Kidney (tissue), 14 donors: ENCODE data around the gene SNTA1. TPM values are rescaled to one million over a fixed set of nuclear protein-coding genes. Genes with fewer than 3 reads are reported as not detected.
"Not testable (repeated sequence)": the region's sequence is repeated elsewhere in the genome, so short reads cannot be mapped to it uniquely, and the experiment has no call there.

Experiments used
- DNase-seq, 5 donors: peaks; one replicate each; pipeline ENCODE4 v3.0.0-alpha.2; 2013 to 2020
- FAIRE-seq: peaks from 2 replicates; lab custom pipeline; 2012; peaks lifted over from hg19 to GRCh38; lab: Jason Lieb, UNC
- H3K27ac ChIP-seq, 2 donors: one replicate each; pipeline ENCODE4 v1.7.0; 2013; ENCODE audit warnings: low read depth in 2 of 2, low read length in 2 of 2, inconsistent platforms in 1 of 2
- H3K27me3 ChIP-seq: one replicate; pipeline ENCODE4 v1.7.1; 2013; ENCODE audit warnings: low read length, inconsistent platforms; ENCODE audit not compliant: control insufficient read depth, insufficient read depth
- H3K36me3 ChIP-seq, 3 donors: one replicate each; pipeline versions ENCODE4 v1.7.0 to v1.7.1; 2013; ENCODE audit warnings: low read length in 3 of 3, control low read depth in 1 of 3, inconsistent platforms in 1 of 3; ENCODE audit not compliant: insufficient read depth in 3 of 3, control insufficient read depth in 2 of 3
- H3K4me1 ChIP-seq, 3 donors: one replicate each; pipeline versions ENCODE4 v1.7.0 to v1.7.1; 2013; ENCODE audit warnings: low read length in 3 of 3, inconsistent platforms in 1 of 3, low read depth in 1 of 3; ENCODE audit not compliant: control insufficient read depth in 2 of 3, insufficient read depth in 2 of 3
- H3K4me3 ChIP-seq, 3 donors: one replicate each; pipeline versions ENCODE4 v1.7.0 to v1.8.1; 2013; ENCODE audit warnings: low read length in 3 of 3, control low read depth in 1 of 3, inconsistent platforms in 1 of 3
- H3K9ac ChIP-seq, 3 donors: one replicate each; pipeline versions ENCODE4 v1.7.0 to v1.7.1; 2013; ENCODE audit warnings: low read length in 3 of 3, control low read depth in 1 of 3, inconsistent platforms in 1 of 3
- H3K9me3 ChIP-seq, 3 donors: one replicate each; pipeline versions ENCODE4 v1.7.0 to v1.7.1; 2013; ENCODE audit warnings: low read length in 3 of 3, control low read depth in 1 of 3, inconsistent platforms in 1 of 3; ENCODE audit not compliant: control insufficient read depth in 2 of 3, insufficient read depth in 1 of 3
- CTCF ChIP-seq: IDR thresholded peaks from 3 replicates; pipeline ENCODE4 v1.5.1; 2012; ENCODE audit warnings: mild to moderate bottlenecking, moderate library complexity, borderline replicate concordance; ENCODE audit not compliant: insufficient read depth; ENCODE audit errors: extremely low read depth
- intact Hi-C: fragments of 100-400 bp; cut with DNase I; formaldehyde crosslinking; loops from one replicate; pipeline ENCODE4 v1.11.1; 2022
- polyA plus RNA-seq: library from polyadenylated mRNA; stranded (reverse); fragments of 350-450 nt; fragmentation: Illumina TruSeq; extraction: RNeasy Lipid Tissue Mini Kit (QIAGEN cat#74804); gene quantifications from one replicate; pipeline ENCODE4 v1.2.3, GENCODE V29; 2014; ENCODE audit warnings: low read depth, low replicate concordance; ENCODE audit not compliant: insufficient read depth
- total RNA-seq: library from RNA; stranded (reverse); fragmentation: NEBNext Ultra II Directional; extraction: Animal tissue kit (Norgen Biotek cat#: 25700); gene quantifications from one replicate; pipeline ENCODE4 v1.2.1, GENCODE V29; 2021
- donor health status: control.
- donor health status: control.
- donor health status: control.
- donor health status: control.
- donor health status: control.
- donor health status: DM: yes; HTN: yes; CAD: no.
- donor health status: Normal renal cell carcinoma (clear cell type).

Gene SNTA1
- total and polyA plus RNA-seq, 2 donors from 2014 or later: 12.2 to 53.6 TPM

GRCh38 chr20:33488201-33488600 is 44.6 kb upstream of the SNTA1 start:
- TF ChIP-seq CTCF: no peak
- no peak for FAIRE-seq
- intact Hi-C loops: no loop called here
- H3K4me3 ChIP-seq: no peak overlapping the region
- no peak overlapping the region for H3K9ac ChIP-seq
- H3K9me3 ChIP-seq: no peaks in the 10 kb centered on the region
- DNase-seq: peak in 1 of 5 donors; percentile 5
- no peak overlapping the region for H3K27ac ChIP-seq
- H3K4me1 ChIP-seq: peaks cover 0 to 4% (median 0%) of the 10 kb centered on the region in 3 donors
- no peaks in the 10 kb centered on the region for H3K36me3 ChIP-seq
- H3K27me3 ChIP-seq: no peaks in the 10 kb centered on the region

GRCh38 chr20:33483186-33483585 is 39.6 kb upstream of the SNTA1 start:
- FAIRE-seq, intact Hi-C loops, H3K9ac ChIP-seq: not testable (repeated sequence)

GRCh38 chr20:33482581-33482980 is 39.0 kb upstream of the SNTA1 start:
- Histone ChIP-seq H3K4me3 (no peak overlapping the region), H3K27me3 (no peaks in the 10 kb centered on the region), H3K4me1 (no peaks in the 10 kb centered on the region), H3K9ac (no peak overlapping the region), H3K27ac (no peak overlapping the region), H3K9me3 (no peaks in the 10 kb centered on the region), H3K36me3 (no peaks in the 10 kb centered on the region)
- FAIRE-seq: no peak
- TF ChIP-seq CTCF: no peak
- intact Hi-C loops: no loop called here
- DNase-seq: peak in 2 of 5 donors; percentile 15 to 19

More at GRCh38 chr20:33483186-33483585, 39.6 kb upstream of the SNTA1 start:
- peak in 1 of 5 donors; percentile 12 for DNase-seq
- H3K4me1 ChIP-seq, H3K27ac ChIP-seq, H3K36me3 ChIP-seq, H3K9me3 ChIP-seq, H3K27me3 ChIP-seq, H3K4me3 ChIP-seq: not testable (repeated sequence)

GRCh38 chr20:33481431-33481941 is 37.9 kb upstream of the SNTA1 start:
- Histone ChIP-seq H3K27ac (no peak overlapping the region), H3K9me3 (no peaks in the 10 kb centered on the region), H3K36me3 (no peaks in the 10 kb centered on the region), H3K4me3 (no peak overlapping the region), H3K9ac (no peak overlapping the region), H3K27me3 (no peaks in the 10 kb centered on the region), H3K4me1 (no peaks in the 10 kb centered on the region)
- TF ChIP-seq CTCF: no peak
- DNase-seq (no peak), FAIRE-seq (no peak)
- intact Hi-C loops: no loop called here
